Neutrophil (primary cell): ENCODE results near the gene SNAPC3.

Source experiments
- H3K27ac ChIP-seq: fragments of 200-600 bp; sonication (generic); 2 replicates; pipeline ENCODE4 v1.5.1; 2016; ENCODE audit warnings: mild to moderate bottlenecking, moderate library complexity
- H3K27me3 ChIP-seq: fragments of 200-600 bp; sonication (generic); 2 replicates; pipeline ENCODE4 v1.6.0; 2016; ENCODE audit warnings: mild to moderate bottlenecking
- H3K36me3 ChIP-seq: fragments of 200-600 bp; sonication (generic); 2 replicates; pipeline ENCODE4 v1.5.1; 2017
- H3K4me1 ChIP-seq, 2 experiments: fragments of 200-600 bp in 1 of 2; sonication (generic) in 1 of 2; 1 replicate in 1 of 2; 2 replicates in 1 of 2; pipeline versions ENCODE4 v1.5.1 to v1.6.1; 2013 to 2016; ENCODE audit warnings: low read depth in 1 of 2, low read length in 1 of 2, mild to moderate bottlenecking in 1 of 2, moderate library complexity in 1 of 2; ENCODE audit not compliant: control insufficient read depth in 1 of 2, insufficient read depth in 1 of 2
- H3K4me3 ChIP-seq, 2 experiments: fragments of 200-600 bp in 1 of 2; sonication (generic) in 1 of 2; 1 replicate in 1 of 2; 2 replicates in 1 of 2; pipeline ENCODE4 v1.5.1; 2013 to 2016; ENCODE audit warnings: low read depth in 1 of 2, low read length in 1 of 2, mild to moderate bottlenecking in 1 of 2, moderate library complexity in 1 of 2
- H3K9me3 ChIP-seq: fragments of 200-600 bp; sonication (generic); 2 replicates; pipeline ENCODE4 v1.5.1; 2016
- TF ChIP-seq, protein P1 (sequence below): fragments of 200-600 bp; sonication (generic); IDR thresholded peaks from 2 replicates; pipeline ENCODE4 v1.5.1; 2016; ENCODE audit warnings: antibody characterized with exemption

SNAPC3 gene

DNA sequence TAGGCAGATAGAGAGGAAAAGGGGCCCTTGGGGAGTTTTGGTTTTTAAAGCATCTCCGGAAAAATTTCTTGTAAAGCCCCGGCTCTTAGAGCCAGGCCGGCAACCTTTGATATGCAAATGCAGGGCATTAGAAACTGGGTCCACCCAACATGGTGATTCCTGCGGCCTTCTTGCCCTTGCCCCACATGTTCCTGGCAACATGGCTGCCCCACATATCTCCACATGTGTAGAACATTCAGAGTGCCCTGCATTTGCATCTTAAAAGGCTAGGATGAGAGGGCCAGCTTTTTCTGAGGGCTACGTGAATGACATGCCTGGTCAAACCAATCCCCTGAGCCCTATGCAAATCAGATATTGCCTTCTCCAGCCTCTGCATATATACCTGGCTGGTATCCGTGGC, 5.0 kb upstream of the SNAPC3 start:
- Histone ChIP-seq H3K27me3 (no peaks in the 10 kb centered on the region), H3K4me3 (no peak overlapping the region), H3K4me1 (peaks cover 5% of the 10 kb centered on the region in 2 experiments), H3K27ac (no peak overlapping the region), H3K36me3 (no peaks in the 10 kb centered on the region), H3K9me3 (no peaks in the 10 kb centered on the region)
- TF ChIP-seq, protein P1, sequence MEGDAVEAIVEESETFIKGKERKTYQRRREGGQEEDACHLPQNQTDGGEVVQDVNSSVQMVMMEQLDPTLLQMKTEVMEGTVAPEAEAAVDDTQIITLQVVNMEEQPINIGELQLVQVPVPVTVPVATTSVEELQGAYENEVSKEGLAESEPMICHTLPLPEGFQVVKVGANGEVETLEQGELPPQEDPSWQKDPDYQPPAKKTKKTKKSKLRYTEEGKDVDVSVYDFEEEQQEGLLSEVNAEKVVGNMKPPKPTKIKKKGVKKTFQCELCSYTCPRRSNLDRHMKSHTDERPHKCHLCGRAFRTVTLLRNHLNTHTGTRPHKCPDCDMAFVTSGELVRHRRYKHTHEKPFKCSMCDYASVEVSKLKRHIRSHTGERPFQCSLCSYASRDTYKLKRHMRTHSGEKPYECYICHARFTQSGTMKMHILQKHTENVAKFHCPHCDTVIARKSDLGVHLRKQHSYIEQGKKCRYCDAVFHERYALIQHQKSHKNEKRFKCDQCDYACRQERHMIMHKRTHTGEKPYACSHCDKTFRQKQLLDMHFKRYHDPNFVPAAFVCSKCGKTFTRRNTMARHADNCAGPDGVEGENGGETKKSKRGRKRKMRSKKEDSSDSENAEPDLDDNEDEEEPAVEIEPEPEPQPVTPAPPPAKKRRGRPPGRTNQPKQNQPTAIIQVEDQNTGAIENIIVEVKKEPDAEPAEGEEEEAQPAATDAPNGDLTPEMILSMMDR: no peak

DNA sequence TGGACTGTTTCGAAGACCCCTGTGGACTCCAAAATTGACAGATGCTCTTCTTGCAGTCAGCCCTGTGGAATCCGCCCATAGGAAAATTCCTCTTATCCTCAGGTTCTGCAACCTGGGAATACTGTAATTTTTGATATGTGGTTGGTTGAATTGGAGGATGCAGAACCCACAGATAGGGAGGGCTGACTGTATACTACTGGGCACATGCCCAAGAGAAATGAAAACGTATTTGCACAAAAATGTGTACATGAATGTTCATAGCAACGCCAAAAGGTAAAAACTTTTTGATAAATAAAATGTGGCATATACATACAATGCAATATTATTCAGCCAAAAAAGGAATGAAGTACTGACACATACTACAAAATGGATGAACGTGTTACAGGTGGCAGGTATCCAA, 1.9 kb upstream of the SNAPC3 start:
- TF ChIP-seq, protein P1: no peak
- H3K27ac ChIP-seq: no peak overlapping the region

DNA sequence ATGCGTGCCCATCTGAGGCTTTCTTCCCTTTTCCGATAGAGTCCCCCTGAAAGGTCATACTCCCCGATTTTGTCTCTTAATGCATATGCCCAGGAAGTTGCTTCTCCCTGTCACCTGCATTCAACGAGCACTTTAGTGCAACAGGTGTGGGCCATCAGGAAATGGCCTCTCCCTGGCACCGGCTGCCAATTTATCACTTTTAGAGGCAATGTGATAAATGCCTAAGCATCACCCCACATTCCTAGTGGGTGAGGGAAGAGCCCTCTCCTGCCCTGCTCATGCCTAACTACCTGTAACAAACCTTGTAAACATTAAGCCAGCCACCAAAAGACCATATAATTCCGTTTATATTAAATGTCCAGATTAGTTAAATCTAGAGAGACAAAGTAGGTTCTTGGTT, 1.1 kb upstream of the SNAPC3 start:
- no peak overlapping the region for H3K4me3 ChIP-seq
- no peaks in the 10 kb centered on the region for H3K27me3 ChIP-seq
- no peaks in the 10 kb centered on the region for H3K9me3 ChIP-seq
- TF ChIP-seq, protein P1: no peak
- H3K36me3 ChIP-seq: peaks cover 16% of the 10 kb centered on the region
- H3K4me1 ChIP-seq: peaks cover 17 to 18% of the 10 kb centered on the region in 2 experiments
- H3K27ac ChIP-seq: no peak overlapping the region

More for the DNA sequence above, 1.9 kb upstream of the SNAPC3 start:
- Histone ChIP-seq H3K27me3 (no peaks in the 10 kb centered on the region), H3K4me1 (peaks cover 17 to 18% of the 10 kb centered on the region in 2 experiments), H3K4me3 (no peak overlapping the region), H3K9me3 (no peaks in the 10 kb centered on the region), H3K36me3 (peaks cover 9% of the 10 kb centered on the region)

DNA sequence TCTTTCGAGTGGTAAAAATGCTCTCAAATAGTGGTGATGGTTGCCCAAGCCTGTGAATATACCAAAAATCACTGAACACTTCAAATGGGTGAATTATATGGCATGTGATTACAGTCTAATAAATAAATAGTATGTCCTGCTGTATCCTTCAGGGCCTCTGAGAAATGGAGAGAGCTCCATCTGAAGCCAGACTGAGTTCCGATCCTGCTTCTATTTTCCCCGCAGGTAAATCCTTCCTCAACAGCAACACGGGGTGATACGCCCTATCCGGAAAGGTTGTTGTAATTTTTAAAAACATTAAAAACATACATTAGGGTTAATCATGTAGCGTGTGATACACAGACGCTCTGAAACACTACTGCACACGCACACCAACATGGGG, 695 bp upstream of the SNAPC3 start:
- H3K36me3 ChIP-seq: peaks cover 18% of the 10 kb centered on the region
- peak overlapping the region; percentile 66 for H3K27ac ChIP-seq
- peaks cover 17 to 18% of the 10 kb centered on the region in 2 experiments for H3K4me1 ChIP-seq
- H3K27me3 ChIP-seq: no peaks in the 10 kb centered on the region
- H3K9me3 ChIP-seq: no peaks in the 10 kb centered on the region
- TF ChIP-seq, protein P1: no peak
- H3K4me3 ChIP-seq: peak overlapping the region; percentile 77 to 91

DNA sequence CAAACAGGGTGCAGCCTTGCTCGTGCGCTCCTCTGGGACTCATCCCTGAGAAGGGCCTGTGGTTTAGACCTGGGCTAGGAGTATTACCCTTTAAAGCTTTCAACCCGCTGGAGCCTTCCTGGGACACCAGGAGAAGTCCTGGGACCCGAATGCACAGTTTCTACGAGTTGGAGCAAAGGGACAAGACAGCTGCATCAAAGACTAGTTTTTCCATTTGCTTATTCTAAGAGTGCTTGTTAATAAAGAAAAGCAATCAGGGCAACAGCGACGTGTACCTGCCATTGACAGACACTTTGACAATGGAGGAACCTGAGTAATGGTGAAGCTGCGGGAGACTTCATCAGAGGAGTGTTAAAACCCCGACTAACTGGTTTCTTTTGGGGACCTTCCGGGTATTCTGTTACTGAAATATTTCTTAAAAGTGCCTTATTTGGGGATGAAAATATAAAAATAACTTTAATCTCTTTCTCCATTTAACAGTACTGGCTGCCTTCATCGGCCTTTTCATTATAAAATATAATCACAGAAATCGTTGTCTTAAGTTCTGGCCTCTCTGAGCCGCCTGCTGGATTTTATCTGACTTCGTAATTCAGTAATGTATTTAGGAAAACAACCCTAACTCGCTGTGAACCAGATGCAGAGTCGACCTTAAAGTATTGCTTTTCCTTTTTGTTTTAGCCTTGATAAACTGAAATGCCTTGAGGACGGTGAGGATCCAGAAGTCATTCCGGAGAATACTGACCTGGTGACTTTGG, 732 bp downstream of the SNAPC3 start:
- peaks cover 17 to 18% of the 10 kb centered on the region in 2 experiments for H3K4me1 ChIP-seq
- H3K27me3 ChIP-seq: no peaks in the 10 kb centered on the region
- H3K27ac ChIP-seq: peak overlapping the region; percentile 66
- H3K36me3 ChIP-seq: peaks cover 18% of the 10 kb centered on the region
- peak overlapping the region; percentile 77 to 91 for H3K4me3 ChIP-seq
- TF ChIP-seq, protein P1: no peak
- H3K9me3 ChIP-seq: no peaks in the 10 kb centered on the region
